NCI-H2081 (cell line): ENCODE data around the gene FAM227B.
"Not testable (repeated sequence)": the region's sequence is repeated elsewhere in the genome, so short reads cannot be mapped to it uniquely, and the experiment has no call there.

Experiments
- DNase-seq, 2 experiments: peaks; one replicate each; lab custom pipeline; 2025; lab: John Stamatoyannopoulos, UW

FAM227B gene

DNA sequence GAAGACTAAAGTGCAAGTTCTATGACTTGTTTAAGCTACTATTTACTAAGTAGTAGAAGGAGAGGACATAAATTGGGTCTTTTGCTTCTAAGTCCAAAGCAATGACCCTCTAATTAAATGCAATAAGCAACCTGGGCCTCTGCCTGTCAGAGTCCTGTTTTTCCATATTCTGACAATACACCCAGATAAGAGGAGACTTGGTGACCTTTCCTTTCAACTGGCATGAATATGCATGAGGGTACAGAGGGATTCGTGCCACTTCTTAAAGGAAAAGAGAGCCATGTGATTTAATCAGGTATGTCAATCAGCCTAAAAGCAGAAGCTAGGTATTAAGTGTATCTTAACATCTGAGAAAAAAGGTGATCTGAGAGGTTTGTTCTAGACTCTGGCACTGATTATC is 248.3 kb downstream of the FAM227B start:
- DNase-seq = no peak

DNA sequence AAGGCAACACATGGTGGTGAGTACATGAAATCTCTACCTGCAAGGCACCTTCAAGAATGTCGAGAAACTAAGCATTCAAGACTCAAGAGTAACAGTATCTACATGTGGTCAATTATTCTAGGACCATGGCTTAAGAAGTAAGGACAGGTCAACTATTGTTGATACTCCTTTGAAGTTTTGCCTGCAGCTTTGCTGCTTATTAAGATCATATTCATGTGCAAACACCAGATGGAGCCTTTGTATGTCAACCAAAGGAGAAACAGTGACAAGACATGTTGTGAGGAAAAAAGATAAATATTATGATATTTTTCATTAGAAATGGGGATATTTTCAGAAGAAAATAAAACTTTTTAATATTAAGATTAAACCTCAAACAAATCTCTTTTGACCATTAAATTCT is 249.8 kb downstream of the FAM227B start:
- no peak for DNase-seq

DNA sequence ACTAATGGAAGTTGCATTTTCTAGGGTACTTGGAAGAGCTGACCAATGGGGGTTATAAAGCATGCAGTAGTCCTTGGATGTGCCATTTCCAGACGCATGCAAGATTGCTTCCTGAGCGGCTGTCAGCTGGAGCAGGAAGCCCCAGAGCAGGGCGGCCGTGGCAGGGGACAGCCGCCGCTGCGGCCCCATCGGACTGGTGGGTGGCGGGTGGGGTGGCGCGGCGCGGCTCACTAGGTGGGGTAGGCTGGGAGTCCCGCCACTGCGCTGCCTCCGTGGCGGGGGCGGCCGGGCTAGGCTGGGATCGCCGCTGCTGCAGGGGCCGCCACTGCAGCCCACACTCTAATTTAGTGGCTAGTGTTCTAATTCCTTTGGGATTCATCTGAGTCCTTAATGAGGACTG is 254.1 kb downstream of the FAM227B start:
- DNase-seq = no peak

DNA sequence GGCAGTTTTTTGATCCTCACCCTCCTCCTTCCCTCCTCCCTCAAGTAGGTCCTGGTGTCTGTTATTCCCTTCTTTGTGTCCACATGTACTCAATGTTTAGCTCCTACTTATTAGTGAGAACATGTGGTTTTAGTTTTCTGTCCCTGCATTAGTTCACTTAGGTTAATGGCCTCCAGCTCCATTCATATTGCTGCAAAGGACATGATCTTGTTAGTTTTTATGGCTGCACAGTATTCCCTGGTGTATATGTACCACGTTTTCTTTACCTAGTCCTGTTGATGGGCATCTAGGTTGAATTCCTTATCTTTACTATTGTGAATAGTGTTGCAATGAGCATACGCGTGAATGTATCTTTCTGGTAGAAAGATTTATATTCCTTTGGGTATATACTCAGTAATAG is 259.2 kb downstream of the FAM227B start:
- no peak for DNase-seq

DNA sequence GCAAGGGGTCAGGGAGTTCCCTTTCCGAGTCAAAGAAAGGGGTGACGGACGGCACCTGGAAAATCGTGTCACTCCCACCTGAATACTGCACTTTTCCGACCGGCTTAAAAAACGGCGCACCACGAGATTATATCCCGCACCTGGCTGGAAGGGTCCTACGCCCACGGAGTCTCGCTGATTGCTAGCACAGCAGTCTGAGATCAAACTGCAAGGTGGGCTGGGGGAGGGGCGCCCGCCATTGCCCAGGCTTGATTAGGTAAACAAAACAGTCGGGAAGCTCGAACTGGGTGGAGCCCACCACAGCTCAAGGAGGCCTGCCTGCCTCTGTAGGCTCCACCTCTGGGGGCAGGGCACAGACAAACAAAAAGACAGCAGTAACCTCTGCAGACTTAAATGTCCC is 266.2 kb downstream of the FAM227B start:
- DNase-seq = not testable (repeated sequence)

DNA sequence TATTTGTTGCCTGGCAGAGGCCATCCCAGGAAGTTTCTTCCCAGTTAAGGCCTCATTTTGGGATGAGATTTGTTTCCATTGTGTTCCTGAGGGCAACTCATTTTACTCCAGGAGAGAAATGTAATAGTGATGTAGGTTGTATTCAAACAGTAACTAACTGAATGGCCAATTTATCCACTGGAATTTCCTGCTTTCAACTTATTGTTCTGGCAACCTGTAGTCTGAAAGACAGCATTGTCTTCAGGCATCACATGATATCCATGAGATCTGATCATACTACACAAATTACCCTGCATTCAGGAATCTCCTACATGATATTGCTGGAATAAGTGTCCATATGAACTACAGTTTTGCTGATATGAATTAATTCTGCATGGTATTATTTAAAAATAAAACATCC is 277.1 kb downstream of the FAM227B start:
- no peak for DNase-seq

DNA sequence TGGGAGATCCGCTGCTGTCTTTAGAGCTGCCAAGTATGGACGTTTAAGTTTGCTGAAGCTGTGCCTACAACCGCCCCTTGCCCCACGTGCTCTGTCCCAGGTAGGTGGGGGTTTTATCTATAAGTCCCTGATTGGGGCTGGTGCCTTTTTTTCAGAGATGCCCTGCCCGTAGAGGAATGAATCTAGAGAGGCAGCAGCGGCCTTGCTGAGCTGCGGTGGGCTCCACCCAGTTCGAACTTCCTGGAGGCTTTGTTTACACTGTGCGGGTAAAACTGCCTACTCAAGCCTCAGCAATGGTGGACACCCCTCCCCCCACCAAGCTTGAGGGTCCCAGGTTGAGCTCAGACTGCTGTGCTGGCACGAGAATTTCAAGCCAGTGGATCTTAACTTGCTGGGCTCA is 281.0 kb downstream of the FAM227B start:
- DNase-seq = no peak

DNA sequence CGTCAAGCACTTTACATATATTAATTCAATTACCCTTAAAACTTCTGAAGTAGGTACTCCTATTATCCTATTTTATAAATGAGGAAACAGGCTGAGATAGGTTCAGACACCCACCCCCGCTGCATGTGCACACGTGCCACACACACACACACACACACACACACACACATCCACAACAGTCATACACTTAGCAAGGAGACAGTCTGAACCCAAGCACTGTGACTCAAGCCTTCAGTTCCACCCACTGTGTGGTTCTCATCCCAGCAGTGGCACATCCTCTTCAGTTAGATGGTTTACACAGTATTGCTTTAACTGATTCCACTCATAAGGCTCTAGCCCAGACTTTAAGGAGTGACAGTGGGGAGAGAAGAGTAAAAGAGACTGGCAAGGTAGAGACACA is 288.7 kb downstream of the FAM227B start:
- no peak for DNase-seq

DNA sequence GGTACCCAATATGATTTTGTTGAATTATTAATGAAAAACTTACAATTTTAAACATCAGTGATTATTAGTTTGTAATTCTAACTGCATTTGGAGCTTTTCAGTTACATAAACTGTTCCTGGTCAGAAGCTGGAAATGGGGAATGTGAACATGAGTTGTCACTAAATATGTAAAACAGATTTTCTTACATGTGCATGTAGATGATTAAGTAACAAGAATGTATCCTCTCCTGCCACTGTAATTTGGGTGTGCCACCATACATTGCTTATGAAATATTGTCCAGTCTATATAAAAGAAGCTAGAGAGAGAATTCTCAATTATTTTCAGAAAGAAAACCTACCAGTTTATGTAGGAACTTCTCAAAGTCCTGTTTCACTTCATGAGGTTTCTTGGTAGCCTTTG is 289.2 kb downstream of the FAM227B start:
- DNase-seq = no peak

DNA sequence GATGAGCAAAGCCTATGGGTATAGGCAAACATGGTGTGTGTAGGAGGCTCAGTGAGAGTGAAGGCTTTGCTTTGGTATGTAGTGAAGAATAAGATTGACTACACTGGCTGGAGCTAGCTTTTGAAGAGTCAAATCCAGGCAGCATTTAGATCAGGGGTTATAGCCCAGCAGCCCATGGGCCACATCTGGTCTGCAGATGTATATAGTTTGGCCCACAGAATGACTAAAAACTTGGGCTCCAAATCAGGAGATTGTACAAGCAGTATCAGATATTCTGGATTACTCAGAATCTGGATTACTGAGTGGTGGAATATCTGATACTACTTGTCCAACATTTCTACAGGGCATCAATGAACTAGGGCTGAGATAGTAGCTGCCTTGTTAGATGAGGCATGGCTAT is 290.5 kb downstream of the FAM227B start:
- DNase-seq = no peak

DNA sequence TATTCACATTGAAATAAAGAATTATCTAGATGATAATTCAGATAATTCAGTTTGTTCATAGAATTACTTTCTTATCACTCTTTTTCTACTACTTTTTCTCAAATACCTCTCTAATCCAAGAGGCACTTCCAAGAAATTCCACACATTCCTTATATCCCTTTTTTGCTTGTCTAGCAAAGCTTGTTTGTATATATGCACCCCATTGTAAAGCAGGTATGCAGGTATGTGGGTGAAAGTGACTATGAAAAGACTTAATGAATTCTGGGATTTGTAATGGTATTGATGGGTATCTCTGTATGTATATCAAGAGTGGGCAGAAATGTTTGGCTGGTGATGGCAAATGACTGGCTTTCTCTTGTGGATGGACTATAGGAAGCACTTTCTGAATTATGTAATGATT is 291.7 kb downstream of the FAM227B start:
- no peak for DNase-seq

DNA sequence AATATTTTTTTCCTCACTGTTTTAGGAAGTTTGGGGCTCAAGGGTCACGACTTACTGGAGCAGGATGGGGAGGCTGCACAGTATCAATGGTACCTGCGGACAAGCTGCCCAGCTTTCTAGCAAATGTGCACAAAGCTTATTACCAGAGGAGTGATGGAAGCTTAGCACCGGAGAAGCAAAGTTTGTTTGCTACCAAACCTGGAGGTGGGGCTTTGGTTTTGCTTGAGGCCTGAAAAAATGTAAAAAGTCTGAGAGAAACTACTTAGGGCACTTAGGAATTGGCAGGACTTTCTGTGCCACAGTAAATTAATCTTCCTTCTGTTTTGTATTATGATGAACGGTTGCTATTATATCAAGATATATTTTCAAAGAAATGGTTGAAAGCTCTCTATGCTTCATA is 292.7 kb downstream of the FAM227B start:
- no peak for DNase-seq

DNA sequence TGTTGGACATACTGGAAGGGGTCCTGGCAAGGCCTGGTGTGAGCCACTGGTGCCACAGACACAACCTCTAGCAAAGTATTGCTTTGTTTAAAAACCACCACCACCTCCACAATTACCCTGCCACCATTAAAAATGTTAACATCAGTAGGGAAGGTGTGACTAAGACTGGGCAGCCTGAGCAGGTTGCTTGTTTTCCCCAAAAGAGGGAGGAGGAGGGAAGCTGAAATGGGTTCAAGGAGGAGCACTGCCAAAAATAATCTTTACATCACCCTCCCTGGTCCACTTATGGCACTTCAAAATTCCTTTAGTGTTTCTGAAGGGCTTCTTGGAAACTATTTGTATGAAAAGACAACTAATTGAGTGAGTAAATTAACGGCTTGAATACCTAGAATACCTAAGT is 297.4 kb downstream of the FAM227B start:
- DNase-seq = no peak

DNA sequence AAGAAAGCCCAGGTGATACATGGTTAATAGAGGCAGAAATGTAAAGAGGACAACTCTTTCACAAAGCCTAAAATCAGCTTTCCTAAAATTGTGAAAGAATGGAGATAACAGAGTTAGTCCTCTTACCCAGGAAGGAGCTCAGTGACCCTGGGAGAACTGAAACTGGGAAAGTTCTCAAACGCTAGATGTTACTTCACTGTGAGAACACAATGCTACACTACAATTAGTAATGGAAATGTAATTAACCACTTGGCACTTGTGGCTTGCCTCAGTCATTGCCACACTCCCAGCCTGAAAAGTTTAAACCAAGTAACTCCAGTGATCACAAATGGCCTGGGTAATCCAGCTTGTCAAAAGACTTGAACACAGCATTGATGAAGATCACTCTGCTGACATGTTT is 300.3 kb downstream of the FAM227B start:
- DNase-seq = no peak

DNA sequence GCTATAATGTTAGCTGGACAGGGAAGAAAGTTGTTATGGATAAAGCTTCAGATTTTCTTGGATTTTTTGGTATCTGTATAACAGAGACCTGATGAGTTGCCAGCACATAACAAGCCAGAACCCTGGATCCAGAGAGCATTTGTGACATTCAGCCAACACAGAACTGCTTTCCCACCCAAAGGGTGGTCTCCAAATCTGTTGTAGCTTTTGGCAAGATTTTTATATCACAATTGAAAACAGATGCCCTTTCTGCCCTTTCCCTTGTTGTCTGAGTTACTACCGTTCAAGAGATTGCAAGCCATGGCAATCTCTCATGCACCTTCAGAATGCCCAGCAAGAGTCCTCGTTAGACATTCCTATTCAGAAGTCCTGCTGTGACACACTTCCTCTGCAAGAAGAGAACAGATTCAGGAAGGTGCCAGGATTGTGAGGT is 305.2 kb downstream of the FAM227B start:
- DNase-seq = no peak

DNA sequence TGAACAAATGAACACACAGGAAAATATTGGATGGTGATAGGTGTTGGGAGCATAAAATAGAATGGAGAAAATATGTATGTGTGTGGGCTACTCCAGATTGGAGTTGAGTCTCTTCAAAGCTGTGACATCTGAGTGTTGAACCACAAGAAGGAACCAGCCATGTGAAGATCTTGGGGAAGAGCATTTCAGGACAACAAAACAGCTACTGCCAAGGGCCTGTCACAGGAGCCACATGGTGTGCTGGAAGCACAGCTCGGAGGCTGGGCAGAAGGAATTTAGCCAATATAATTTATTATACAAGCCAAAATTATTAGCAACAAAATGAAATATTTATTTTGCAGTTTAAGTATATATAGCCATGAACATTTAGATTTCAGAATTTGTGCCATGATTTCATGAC is 305.9 kb downstream of the FAM227B start:
- DNase-seq = no peak

DNA sequence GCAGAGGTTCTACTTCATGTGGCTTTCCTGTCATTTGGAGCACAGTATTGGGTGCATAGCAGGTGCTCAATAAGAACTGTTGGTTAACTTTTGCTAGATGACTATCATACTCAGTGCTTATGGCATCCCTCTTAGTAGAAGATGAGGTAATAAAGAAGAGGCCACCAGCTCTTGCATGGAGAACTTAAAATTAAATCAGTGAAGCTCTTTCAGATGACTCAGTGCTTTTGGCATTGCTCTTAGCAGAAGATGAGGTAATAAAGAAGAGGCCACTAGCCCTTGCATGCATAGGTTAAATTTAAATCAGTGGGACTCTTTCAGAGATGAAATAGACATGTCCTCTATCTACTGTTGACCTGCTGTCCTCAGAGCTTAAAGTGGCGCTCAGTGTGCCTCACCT is 307.0 kb downstream of the FAM227B start:
- no peak for DNase-seq

DNA sequence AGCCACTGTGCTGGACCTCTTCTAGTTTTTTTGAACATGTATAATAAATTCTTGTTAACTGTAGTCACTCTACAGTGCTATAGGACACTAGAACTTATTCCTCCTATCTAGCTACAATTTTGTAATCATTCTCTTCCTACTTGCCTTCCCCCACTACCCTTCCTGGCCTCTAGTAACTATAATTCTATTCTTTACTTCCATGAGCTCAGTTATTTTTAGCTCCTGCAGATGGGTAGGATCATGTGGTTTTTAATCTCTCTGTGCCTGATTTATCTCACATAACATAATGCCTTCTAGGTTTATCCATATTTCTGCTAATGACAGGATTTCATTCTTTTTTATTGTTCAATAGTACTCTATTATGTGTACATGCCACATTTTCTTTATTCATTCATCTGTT is 310.7 kb downstream of the FAM227B start:
- no peak for DNase-seq

DNA sequence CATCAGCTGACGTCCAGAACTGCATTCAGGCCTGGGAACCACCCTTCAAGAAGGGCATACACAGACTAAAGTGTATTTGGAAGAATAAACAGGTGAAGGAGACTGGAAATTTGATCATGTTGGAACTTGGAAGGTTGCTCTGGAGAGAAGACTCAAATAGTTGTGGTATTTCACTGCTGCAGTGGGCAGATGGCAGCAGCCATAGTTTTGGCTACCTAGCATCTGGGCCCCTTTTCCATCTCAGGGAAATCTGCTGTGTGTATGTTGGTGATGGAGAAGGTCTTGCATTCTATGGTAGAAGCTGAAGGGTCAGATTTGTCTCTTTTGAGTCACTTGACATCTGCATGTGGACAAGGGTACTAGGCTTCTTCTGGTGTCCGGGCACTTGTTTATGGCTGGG is 311.9 kb downstream of the FAM227B start:
- DNase-seq = no peak

DNA sequence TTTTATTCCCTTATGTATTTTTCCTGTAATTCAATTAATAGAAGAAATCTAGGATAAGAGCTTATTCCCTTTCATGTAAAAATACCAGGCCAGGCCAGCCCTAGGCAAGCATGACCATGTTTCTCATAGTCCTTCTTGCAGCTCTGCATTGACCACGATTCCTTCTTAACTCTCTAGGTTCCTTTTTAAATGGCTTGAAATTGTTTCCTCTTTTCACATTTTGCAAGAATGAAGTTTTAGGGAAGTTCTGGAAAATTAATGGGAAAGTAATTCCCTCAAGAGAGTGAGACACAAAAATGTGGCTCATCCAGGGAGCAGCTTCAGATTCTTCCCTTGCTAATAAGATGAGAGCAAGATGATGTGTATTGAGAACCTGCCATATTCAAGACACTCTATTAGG is 314.1 kb downstream of the FAM227B start:
- DNase-seq = no peak

DNA sequence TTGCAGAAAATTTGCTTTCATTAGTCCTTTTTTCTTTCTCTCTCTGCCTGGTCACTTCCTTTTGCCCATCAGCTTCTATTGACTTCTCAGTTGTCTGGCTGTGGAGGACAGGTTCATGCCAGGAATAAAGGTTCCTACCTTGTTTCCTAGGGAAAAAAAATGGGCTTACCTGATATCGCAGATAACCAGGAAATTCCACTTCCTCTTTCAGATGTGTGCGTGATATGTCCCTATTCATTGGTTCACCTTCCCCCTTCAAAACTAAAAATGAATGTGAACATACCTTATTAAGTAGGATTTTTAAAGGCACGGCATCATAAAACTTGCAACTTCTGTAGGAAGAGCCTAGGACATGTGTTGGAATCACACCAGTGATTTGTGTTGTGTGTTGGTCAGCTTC is 317.6 kb downstream of the FAM227B start:
- DNase-seq = no peak

DNA sequence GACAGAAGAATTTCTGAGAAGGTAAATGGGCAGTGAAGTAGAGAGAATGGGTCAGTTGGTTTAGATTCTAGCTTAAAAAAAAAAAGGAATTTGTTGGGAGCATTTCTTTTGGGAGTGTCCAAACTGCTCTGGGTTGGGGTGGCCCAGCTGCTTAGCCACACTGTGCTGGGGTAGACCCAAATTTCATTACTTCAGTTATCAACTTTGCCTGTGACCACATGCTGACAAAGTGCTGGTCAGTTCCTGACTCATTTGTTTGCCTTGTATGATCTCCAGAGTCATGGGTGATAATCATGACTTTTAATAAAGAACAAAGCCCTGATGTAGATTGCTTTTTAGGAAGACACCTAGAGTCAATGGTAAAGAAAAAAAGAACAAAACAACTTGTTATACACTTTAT is 319.1 kb downstream of the FAM227B start:
- no peak for DNase-seq

DNA sequence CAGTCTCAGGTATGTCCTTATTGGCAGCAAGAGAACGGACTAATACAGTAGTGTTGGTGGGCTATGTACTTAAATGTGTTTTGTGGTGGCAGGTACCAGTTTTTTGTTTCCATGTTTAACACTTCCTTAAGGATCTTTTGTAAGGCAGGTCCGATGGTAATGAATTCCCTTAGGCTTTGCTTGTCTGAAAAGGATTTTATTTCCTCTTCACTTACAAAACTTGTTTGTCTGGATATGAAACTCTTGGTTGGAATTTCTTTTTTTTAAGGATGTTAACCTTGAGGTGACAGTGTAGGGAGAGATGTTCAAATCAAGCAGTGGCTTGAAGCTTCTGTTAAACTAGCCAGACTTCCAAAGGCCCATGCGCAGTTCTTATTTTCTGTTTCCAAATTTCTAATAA is 319.8 kb downstream of the FAM227B start:
- DNase-seq = no peak

DNA sequence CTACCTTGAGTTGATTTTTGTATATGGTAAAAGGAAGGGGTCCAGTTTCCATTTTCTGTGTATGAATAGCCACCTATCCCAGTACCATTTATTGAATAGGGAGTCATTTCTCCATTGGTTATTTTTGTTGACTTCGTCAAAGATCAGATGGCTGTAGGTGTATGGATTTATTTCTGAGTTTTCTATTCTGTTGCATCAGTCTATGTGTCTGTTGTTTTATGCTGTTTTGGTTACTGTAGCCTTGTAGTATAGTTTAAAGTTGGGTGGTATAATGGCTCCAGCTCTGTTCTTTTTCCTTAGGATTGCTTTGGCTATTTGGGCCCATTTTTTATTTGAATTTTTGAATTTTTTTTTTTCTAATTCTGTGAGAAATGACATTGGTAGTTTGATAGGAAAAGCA is 323.0 kb downstream of the FAM227B start:
- DNase-seq = no peak

DNA sequence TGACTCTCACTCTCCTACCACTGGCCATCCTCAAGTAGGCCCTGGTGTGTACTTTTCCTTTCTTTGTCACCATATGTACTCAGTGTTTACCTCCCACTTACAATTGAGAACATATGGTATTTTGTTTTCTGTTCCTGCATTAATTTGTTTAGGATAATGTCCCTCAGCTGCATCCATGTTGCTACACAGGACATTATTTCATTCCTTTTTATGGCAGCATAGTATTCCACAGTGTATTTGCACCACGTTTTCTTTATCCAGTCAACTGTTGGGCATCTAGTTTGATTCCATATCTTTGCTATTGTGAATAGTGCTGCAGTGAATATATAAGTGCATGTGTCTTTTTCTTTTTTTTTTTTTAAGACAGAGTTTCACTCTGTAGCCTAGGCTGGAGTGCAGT is 324.4 kb downstream of the FAM227B start:
- no peak for DNase-seq
